ENCODE data around the gene VEGFD.

The VEGFD gene

DNA sequence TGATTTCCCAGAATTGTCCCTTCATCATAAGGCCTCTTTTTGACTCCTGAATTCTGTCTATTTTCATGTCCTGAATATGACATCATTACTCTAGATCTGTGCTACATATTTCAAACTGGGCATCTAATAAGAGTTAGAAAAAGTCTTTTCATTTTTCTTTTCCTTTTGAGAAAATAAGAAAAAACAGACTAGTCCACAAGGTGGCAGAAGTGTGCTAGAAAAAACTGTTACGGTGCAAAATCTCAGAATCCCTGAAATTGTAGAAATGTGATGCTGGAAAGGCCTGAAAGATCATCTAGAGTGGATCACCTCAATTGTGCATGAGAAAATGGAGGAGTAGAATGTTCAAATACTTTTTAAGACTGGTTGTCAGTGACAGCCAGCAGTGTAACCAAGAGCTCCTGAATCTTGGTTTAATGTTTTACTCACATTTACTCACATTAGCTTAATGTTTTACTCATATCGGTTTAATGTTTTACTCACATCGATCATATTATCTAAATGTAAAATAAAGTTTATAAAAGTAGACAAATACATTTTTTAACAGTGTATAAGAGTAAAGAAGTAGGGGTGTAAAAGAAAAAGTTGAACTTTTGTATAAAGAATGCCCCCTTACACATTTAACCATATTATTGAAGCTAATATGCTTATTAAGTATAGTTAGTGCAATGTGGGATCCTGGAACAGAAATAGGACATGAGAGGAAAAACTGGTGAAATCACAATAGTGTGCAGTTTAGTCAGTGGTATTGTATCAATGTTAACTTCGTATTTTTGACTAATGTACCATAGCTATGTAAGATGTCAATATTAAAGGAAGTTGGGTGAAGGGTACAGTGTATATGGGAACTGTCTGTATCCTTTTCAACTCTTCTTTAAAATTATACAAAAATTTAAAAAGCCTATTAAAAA, 84.0 kb downstream of the VEGFD start:
- DNase-seq, result no peak

- DNase-seq, result no peak
Observed at GRCh38 chrX:15298780-15299179, 85.4 kb downstream of the VEGFD start.

DNA sequence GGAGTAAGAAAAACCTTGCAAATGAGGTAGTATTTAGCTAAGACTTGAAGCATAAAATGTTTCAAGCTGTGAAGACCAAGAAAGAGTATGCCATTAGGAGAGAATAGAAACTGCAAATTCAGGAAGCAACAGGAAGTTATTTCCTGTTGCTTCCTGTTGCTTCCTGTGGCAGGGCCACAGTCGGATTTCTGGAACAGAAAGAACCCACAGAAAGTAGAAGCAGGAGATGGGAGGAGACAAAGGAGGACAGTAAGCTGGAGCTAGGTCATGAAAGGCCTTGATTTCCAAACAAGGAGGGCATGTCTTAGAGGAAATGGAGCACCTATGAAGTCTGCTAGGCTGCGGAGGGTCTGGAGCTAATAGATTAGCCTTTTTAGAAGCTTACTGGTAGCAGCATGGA, 86.0 kb downstream of the VEGFD start:
- DNase-seq, result no peak

Data from SHP77 treated with DMSO at 0.1 percent for 48 hours (cell line).